Measurements from ENCODE around the gene ESYT2. TPM values are rescaled to one million over a fixed set of nuclear protein-coding genes. Genes with fewer than 3 reads are reported as not detected.

The ESYT2 gene
- total and polyA plus RNA-seq, 5 donors = 29.0 to 84.7 (median 51.7) TPM

DNA sequence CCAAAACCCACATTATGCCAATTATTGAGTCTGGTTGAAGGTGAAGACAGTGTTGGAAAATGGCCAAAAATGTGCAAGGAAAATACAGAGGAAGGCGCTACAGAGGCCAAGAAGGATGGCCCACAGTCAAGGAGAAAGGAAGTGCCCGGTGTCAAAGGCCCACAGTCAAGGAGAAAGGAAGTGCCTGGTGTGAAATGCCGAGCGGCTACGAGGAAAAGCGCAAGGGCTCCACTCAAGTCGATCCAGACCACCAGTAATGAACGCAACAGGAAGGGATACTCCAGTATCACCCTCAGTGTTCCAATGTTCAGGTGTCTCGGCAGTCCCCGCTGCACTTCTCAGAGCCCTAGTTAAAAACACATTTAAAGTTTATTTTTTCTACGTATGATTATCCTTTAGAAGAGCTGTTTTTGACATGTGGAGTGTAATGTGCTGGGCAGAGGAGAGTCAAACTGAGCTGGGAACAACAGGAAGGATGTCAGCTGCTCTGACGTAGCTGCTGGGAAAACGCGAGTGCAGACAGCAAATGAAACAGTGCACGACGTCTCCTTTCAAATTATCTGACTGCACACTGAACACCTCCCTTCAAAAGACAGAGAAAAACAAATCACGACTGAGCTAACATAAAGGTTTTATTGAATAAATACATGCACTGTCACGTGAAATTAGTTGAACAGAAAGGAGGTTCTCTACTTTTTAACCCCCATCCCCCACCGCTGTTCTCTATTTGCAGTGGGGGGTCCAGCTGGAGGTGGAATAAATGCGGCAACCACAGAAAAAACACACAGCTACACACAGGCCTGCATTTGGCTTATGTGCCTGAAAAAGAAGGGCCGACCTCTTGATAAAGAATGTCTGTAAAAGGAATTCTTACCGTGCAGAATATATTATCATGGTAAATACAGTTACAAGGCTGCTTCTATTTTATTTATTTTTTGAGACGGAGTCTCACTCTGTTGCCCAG is 98.6 kb downstream of the ESYT2 start:
- Histone ChIP-seq H3K4me3 (ENCODE audit: low read length) (no peak overlapping the region), H3K27ac (ENCODE audit: low read length) (no peak overlapping the region), H3K27me3 (ENCODE audit: control insufficient read depth, insufficient read depth) (no peaks in the 10 kb centered on the region), H3K9me3 (ENCODE audit: control insufficient read depth, low read length) (no peaks in the 10 kb centered on the region), H3K4me1 (ENCODE audit: control insufficient read depth, insufficient read depth, low read length) (no peaks in the 10 kb centered on the region)
- DNase-seq (no peak), ATAC-seq (no peak)
- intact Hi-C loops (cut with DNase I) = no loop called here
- 61% methylated on average over 23 of the region's 23 CpGs for WGBS

DNA sequence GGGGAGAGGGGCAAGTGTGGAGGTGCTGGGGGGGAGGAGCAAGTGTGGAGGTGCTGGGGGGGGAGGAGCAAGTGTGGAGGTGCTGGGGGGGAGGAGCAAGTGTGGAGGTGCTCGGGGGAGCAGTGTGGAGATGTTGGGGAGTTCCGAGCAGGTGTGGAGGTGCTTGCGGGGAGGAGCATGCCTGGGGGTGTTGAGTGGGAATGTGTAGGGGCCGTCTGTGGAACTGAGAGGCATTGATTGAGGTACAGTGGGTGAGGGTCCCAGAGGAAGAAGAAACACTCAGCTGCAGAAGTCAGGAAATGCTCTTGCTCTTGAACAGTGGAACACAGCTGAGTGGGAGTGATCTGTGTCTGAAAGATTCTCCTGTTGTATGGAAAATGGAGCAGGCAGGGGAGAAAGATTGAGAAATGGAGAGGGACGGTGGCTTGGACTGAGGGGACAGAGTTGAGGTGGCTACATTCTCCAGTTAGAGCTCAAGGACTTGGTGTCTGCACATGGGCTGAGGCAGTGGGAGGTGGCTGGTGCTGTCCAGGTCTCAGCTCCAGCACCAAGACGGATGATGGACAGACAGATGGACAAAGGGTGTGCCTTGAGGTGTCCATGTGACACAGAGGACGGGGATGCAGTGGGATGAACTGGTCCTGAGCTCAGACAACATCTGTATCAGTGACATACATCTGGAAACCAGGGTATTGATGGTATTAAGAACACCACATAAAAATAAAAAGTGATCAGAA is 99.5 kb downstream of the ESYT2 start:
- Histone ChIP-seq H3K9me3 (ENCODE audit: control insufficient read depth, low read length) (no peaks in the 10 kb centered on the region), H3K4me1 (ENCODE audit: control insufficient read depth, insufficient read depth, low read length) (no peaks in the 10 kb centered on the region), H3K27me3 (ENCODE audit: control insufficient read depth, insufficient read depth) (no peaks in the 10 kb centered on the region), H3K4me3 (ENCODE audit: low read length) (no peak overlapping the region), H3K27ac (ENCODE audit: low read length) (no peak overlapping the region)
- WGBS = 89% methylated on average over 7 of the region's 7 CpGs
- ATAC-seq (no peak), DNase-seq (no peak)
- intact Hi-C loops (cut with DNase I) = no loop called here

DNA sequence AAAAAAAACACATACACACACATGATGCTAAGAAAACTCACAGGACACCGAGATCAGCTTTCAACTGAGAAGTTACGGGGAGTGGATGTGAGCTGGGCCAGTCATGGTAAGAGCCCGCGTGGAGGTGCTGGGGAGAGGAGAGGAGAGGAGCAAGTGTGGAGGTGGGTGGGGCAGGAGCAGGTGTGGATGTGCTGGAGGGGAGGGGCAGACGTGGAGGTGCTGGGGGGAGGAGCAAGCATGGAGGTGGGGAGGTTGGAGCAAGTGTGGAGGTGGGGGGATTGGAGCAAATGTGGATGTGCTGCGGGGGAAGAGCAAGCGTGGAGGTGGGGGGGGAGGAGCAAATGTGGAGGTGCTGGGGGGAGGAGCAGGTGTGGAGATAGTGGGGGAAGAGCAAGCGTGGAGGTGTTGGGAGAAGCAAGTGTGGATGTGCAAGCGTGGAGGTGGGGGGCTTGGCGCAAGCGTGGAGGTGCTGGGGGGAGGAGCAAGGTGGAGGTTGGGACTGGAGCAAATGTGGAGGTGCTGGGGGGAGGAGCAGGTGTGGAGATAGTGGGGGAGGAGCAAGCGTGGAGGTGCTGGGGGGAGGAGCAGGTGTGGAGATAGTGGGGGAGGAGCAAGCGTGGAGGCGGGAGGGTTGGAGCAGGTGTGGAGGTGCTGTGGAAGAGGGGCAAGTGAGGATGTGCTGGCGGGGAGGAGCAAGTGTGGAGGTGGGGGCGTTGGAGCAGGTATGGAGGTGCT is 100.2 kb downstream of the ESYT2 start:
- ATAC-seq (no peak), DNase-seq (peak in 1 of 3 donors; percentile 62)
- H3K4me1 ChIP-seq (ENCODE audit: control insufficient read depth, insufficient read depth, low read length) = no peaks in the 10 kb centered on the region
- H3K27me3 ChIP-seq (ENCODE audit: control insufficient read depth, insufficient read depth) = no peaks in the 10 kb centered on the region
- no peak overlapping the region for H3K4me3 ChIP-seq (ENCODE audit: low read length)
- whole genome bisulfite sequencing = 93% methylated on average over 16 of the region's 16 CpGs
- no peaks in the 10 kb centered on the region for H3K9me3 ChIP-seq (ENCODE audit: control insufficient read depth, low read length)
- intact Hi-C loops (cut with DNase I) = no loop called here
- no peak overlapping the region for H3K27ac ChIP-seq (ENCODE audit: low read length)

DNA sequence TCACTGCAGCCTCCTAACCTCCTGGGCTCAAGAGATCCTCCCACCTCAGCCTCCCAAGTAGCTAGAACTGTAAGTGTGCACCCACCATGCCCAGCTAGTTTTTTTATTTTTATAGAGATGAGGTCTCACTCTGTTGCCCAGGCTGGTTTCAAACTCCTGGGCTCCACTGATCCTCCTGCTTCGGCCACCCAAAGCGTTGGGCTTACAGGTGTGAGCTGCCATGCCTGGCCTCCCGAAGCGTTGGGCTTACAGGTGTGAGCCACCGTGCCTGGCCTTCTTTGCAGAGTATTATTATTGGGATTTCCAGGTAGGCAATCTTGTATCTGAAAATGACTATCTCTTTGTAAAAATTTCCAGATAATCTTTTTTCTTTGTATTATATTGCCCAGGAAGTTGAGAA is 101.6 kb downstream of the ESYT2 start:
- intact Hi-C loops (cut with DNase I) = no loop called here
- ATAC-seq (no peak), DNase-seq (no peak)
- Histone ChIP-seq H3K9me3 (ENCODE audit: control insufficient read depth, low read length) (no peaks in the 10 kb centered on the region), H3K4me3 (ENCODE audit: low read length) (no peak overlapping the region), H3K4me1 (ENCODE audit: control insufficient read depth, insufficient read depth, low read length) (no peaks in the 10 kb centered on the region), H3K27me3 (ENCODE audit: control insufficient read depth, insufficient read depth) (no peaks in the 10 kb centered on the region), H3K27ac (ENCODE audit: low read length) (no peak overlapping the region)
- WGBS = 98% methylated on average over 5 of the region's 5 CpGs

DNA sequence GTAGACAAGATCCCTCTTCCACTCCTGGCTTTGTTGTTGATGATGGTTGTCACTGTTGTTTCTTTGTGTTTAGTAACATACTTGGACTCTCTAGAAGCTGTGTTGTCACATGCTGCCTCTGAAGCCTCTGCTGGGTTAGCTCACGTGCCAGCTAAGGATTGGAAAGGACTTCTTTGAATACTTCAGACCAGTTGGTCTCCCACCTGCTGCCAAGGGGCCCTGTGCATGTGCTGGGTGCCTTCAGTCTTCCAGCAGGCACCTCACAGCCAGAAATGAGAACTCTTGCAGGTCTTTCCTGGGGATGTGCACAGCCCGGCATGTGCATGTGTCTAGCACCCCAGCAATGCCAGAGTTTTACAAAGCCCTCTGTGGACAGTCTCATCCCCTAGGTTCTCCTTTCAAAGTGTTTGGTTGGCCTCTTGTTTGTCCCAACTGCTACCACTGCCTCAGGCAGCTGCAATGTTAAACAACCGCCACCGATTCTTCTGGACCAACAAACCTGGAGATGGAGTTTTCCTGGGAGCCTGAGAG is 103.0 kb downstream of the ESYT2 start:
- intact Hi-C loops (cut with DNase I) = no loop called here
- no peak for DNase-seq
- H3K27me3 ChIP-seq (ENCODE audit: control insufficient read depth, insufficient read depth) = no peaks in the 10 kb centered on the region
- no peaks in the 10 kb centered on the region for H3K4me1 ChIP-seq (ENCODE audit: control insufficient read depth, insufficient read depth, low read length)
- no peaks in the 10 kb centered on the region for H3K9me3 ChIP-seq (ENCODE audit: control insufficient read depth, low read length)
- no peak overlapping the region for H3K4me3 ChIP-seq (ENCODE audit: low read length)
- H3K27ac ChIP-seq (ENCODE audit: low read length) = no peak overlapping the region
- 90% methylated on average over 4 of the region's 4 CpGs for WGBS
- ATAC-seq = no peak

DNA sequence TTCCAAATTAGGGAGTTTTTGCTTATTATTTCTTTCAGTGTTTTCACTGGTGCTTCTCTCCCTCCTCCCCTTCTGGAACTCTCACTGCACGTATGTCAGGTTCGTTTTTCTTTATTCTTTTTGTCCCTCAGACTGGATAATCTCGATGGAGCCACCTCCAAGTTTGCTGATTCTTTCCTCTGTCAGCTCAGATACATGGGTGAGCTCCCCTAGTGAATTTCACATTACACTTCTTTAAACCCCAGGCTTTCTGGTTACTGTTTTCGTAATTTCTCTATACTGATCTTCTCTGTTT is 103.9 kb downstream of the ESYT2 start:
- H3K4me1 ChIP-seq (ENCODE audit: control insufficient read depth, insufficient read depth, low read length) = no peaks in the 10 kb centered on the region

DNA sequence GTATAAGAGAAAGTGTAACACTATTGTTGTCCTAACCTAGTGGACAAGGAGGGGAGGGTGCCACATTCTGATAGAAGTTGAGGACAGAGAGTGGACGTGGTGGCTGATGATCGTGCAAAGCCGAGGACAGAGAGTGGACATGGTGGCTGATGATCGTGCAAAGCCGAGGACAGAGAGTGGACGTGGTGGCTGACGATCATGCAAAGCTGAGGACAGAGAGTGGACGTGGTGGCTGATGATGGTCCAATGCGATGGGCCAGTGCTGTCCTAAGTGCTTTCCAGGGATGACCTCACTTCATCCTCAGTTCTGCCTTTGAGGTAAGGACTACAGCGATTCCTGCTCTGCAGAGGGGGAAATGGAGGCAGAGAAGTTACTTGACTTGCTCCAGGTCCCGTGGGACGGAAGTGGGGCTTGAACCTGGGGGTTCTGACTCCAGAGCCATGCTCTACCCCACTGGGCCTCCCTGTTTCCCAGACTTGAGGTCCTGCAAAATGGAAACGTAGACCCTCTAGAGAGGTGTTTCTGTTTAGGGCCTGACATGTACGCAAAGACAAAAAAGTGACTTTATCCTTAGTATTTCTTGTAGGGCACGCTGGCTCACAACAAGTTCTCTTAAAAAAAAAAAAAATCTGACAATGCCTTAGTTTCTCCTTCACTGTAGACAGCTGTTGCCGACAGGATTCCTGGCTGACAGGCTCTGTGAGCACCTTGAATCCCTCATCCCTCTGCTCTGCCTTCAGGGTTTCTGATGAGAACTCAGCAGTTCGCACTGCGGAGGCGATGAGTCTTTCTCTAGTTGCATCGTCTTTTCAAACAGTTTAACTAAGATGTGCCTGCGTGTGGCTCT is 104.4 kb downstream of the ESYT2 start:
- H3K27ac ChIP-seq (ENCODE audit: low read length) = no peak overlapping the region
- DNase-seq = no peak
- no peak overlapping the region for H3K4me3 ChIP-seq (ENCODE audit: low read length)
- H3K4me1 ChIP-seq (ENCODE audit: control insufficient read depth, insufficient read depth, low read length) = no peaks in the 10 kb centered on the region
- intact Hi-C loops (cut with DNase I) = no loop called here
- no peak for ATAC-seq
- 90% methylated on average over 21 of the region's 21 CpGs for whole genome bisulfite sequencing
- no peaks in the 10 kb centered on the region for H3K27me3 ChIP-seq (ENCODE audit: control insufficient read depth, insufficient read depth)
- no peaks in the 10 kb centered on the region for H3K9me3 ChIP-seq (ENCODE audit: control insufficient read depth, low read length)

More for the DNA sequence above, 103.9 kb downstream of the ESYT2 start:
- no peaks in the 10 kb centered on the region for H3K9me3 ChIP-seq (ENCODE audit: control insufficient read depth, low read length)
- no peak for ATAC-seq
- H3K4me3 ChIP-seq (ENCODE audit: low read length) = no peak overlapping the region
- 85% methylated on average over 4 of the region's 4 CpGs for WGBS
- no peak for DNase-seq
- no peak overlapping the region for H3K27ac ChIP-seq (ENCODE audit: low read length)
- no peaks in the 10 kb centered on the region for H3K27me3 ChIP-seq (ENCODE audit: control insufficient read depth, insufficient read depth)
- intact Hi-C loops (cut with DNase I) = no loop called here

DNA sequence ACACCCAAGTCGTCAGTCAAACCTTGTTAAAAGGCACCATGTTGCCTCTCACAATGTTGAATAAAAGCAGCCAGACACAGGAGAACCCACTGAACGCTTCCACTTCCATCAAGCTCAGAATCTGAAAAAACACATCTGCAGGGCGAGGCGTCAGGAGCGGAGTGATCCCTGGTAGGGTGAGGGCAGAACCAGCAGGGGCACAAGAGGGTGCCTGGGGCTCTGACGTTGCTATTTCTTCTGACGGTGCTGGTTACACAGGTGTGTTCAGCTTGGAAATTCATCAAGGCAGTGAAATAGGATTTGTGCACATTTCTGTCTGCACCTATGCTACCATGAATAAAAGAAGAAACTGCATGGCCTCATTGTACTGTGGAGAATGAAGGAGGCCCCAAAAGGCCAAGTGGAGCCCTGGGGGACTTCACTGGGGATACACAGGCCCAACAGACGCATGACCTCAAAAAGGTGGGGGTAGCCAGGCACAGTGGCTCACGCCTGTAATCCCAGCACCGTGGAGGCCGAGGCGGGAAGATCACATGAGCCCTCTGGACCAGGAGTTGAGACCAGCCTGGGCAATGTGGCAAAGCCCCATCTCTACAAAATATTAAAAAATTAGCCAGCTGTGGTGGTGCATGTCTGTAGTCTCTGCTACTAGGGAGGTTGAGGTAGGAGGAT is 105.5 kb downstream of the ESYT2 start:
- intact Hi-C loops (cut with DNase I) = no loop called here
- no peaks in the 10 kb centered on the region for H3K27me3 ChIP-seq (ENCODE audit: control insufficient read depth, insufficient read depth)
- no peaks in the 10 kb centered on the region for H3K9me3 ChIP-seq (ENCODE audit: control insufficient read depth, low read length)
- H3K27ac ChIP-seq (ENCODE audit: low read length) = no peak overlapping the region
- DNase-seq (no peak), ATAC-seq (no peak)
- no peaks in the 10 kb centered on the region for H3K4me1 ChIP-seq (ENCODE audit: control insufficient read depth, insufficient read depth, low read length)
- WGBS = 87% methylated on average over 12 of the region's 12 CpGs
- no peak overlapping the region for H3K4me3 ChIP-seq (ENCODE audit: low read length)

DNA sequence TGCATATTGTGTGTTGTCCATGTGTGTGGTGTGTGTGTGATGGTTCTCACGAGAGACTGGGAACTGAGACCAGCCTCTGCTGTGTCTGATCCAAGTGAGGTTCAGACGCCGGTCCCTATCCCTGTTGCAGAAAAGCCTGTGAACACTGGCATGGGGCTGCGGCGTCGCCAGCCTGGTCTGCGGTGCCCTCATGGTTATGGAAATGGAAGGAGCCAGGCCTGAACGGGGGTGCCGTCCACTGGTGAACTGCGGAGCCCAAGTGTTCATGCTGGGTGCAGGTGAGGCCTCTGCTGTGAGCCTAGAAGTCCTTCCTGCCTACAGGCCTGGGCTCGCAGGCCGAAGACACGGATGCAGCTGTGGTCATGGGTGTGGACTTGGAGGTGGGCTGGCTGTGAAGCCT is 106.0 kb downstream of the ESYT2 start:
- Histone ChIP-seq H3K27me3 (ENCODE audit: control insufficient read depth, insufficient read depth) (no peaks in the 10 kb centered on the region), H3K27ac (ENCODE audit: low read length) (no peak overlapping the region), H3K4me1 (ENCODE audit: control insufficient read depth, insufficient read depth, low read length) (no peaks in the 10 kb centered on the region), H3K9me3 (ENCODE audit: control insufficient read depth, low read length) (no peaks in the 10 kb centered on the region), H3K4me3 (ENCODE audit: low read length) (no peak overlapping the region)
- DNase-seq (no peak), ATAC-seq (no peak)
- intact Hi-C loops (cut with DNase I) = no loop called here
- WGBS = 94% methylated on average over 13 of the region's 13 CpGs
